Mammary epithelial cell (primary cell): ENCODE results near the gene GABRA4.

Source experiments
- EZH2 ChIP-seq: IDR thresholded peaks from 2 replicates; pipeline ENCODE4 v1.6.1; 2012; ENCODE audit warnings: low read length, inconsistent platforms, borderline replicate concordance
- TF ChIP-seq, protein P1 (sequence below), 2 donors: IDR thresholded peaks in 1 of 2; conservative IDR thresholded peaks in 1 of 2; 2 replicates each; pipeline ENCODE4 v1.5.1; 2011 to 2012; ENCODE audit warnings: inconsistent platforms in 2 of 2, low read length in 2 of 2, mild to moderate bottlenecking in 2 of 2, control low read depth in 1 of 2, low read depth in 1 of 2; ENCODE audit not compliant: insufficient read depth in 1 of 2; ENCODE audit errors: extremely low read depth in 1 of 2

DNA sequence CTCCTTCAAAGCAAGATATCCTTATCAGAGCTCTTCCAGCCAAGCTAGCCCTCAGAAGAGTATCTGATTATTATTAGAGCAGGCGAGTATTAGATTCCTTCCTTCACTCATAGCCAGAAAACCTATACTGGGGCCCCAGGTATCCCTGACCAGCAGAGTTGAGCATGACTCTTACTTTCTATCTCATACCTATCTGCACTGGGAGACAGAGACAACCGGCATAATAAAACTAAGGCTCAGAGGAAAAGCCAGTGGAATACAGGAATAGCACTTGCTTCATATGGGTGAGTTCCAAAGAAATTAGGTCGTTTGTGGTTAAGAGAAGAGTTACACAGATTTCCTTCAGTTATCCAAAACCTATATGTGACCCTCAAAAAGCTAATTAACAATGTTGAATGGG, 42.6 kb downstream of the GABRA4 start:
- no peak for TF ChIP-seq EZH2
- TF ChIP-seq, protein P1, sequence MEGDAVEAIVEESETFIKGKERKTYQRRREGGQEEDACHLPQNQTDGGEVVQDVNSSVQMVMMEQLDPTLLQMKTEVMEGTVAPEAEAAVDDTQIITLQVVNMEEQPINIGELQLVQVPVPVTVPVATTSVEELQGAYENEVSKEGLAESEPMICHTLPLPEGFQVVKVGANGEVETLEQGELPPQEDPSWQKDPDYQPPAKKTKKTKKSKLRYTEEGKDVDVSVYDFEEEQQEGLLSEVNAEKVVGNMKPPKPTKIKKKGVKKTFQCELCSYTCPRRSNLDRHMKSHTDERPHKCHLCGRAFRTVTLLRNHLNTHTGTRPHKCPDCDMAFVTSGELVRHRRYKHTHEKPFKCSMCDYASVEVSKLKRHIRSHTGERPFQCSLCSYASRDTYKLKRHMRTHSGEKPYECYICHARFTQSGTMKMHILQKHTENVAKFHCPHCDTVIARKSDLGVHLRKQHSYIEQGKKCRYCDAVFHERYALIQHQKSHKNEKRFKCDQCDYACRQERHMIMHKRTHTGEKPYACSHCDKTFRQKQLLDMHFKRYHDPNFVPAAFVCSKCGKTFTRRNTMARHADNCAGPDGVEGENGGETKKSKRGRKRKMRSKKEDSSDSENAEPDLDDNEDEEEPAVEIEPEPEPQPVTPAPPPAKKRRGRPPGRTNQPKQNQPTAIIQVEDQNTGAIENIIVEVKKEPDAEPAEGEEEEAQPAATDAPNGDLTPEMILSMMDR (conservative IDR thresholded peaks at IDR 0.05 in 1 of 2, IDR thresholded peaks at IDR 0.05 in 1 of 2; ENCODE audit: extremely low read depth in 1 of 2, insufficient read depth in 1 of 2, low read depth in 1 of 2, low read length in 2 of 2) = no peak
